ENCODE results near the gene ZBTB39.
"Not testable (repeated sequence)": the region's sequence is repeated elsewhere in the genome, so short reads cannot be mapped to it uniquely, and the experiment has no call there.

ZBTB39 gene

GRCh38 chr12:56980941-56981530, 25.3 kb downstream of the ZBTB39 start:
- DNase-seq (ENCODE audit: low read depth in 3 of 3), result no peak

GRCh38 chr12:56980268-56980667, 26.1 kb downstream of the ZBTB39 start:
- DNase-seq (ENCODE audit: low read depth in 3 of 3), result no peak

- no peak for DNase-seq (ENCODE audit: low read depth in 3 of 3)
Observed at GRCh38 chr12:56979628-56980027, 26.7 kb downstream of the ZBTB39 start.

GRCh38 chr12:56978397-56979138, 27.8 kb downstream of the ZBTB39 start:
- DNase-seq (ENCODE audit: low read depth in 3 of 3), result no peak

GRCh38 chr12:56977361-56977760, 29.0 kb downstream of the ZBTB39 start:
- not testable (repeated sequence) for DNase-seq (ENCODE audit: low read depth in 3 of 3)

GRCh38 chr12:56974224-56974623, 32.1 kb downstream of the ZBTB39 start:
- not testable (repeated sequence) for DNase-seq (ENCODE audit: low read depth in 3 of 3)

- not testable (repeated sequence) for DNase-seq (ENCODE audit: low read depth in 3 of 3)
Observed at GRCh38 chr12:56968910-56969309, 37.4 kb downstream of the ZBTB39 start.

- not testable (repeated sequence) for DNase-seq (ENCODE audit: low read depth in 3 of 3)
Observed at GRCh38 chr12:56965997-56966642, 40.2 kb downstream of the ZBTB39 start.

GRCh38 chr12:56965124-56965523, 41.2 kb downstream of the ZBTB39 start:
- DNase-seq (ENCODE audit: low read depth in 3 of 3), result not testable (repeated sequence)

GRCh38 chr12:56963557-56963956, 42.8 kb downstream of the ZBTB39 start:
- DNase-seq (ENCODE audit: low read depth in 3 of 3), result not testable (repeated sequence)

GRCh38 chr12:56962247-56962646, 44.1 kb downstream of the ZBTB39 start:
- not testable (repeated sequence) for DNase-seq (ENCODE audit: low read depth in 3 of 3)

- no peak for DNase-seq (ENCODE audit: low read depth in 3 of 3)
Observed at GRCh38 chr12:56958422-56958821, 47.9 kb downstream of the ZBTB39 start.

GRCh38 chr12:56957229-56958052, 48.9 kb downstream of the ZBTB39 start, which contains the start of gene RDH16:
TSS of gene RDH16 (minus strand) at chr12:56957608. CDS start at chr12:56957462, 146 bp downstream.
- no peak for DNase-seq (ENCODE audit: low read depth in 3 of 3)

GRCh38 chr12:56955631-56956256, 50.6 kb downstream of the ZBTB39 start:
- DNase-seq (ENCODE audit: low read depth in 3 of 3), result no peak

- DNase-seq (ENCODE audit: low read depth in 3 of 3), result no peak
Observed at GRCh38 chr12:56954958-56955355, 51.4 kb downstream of the ZBTB39 start.

GRCh38 chr12:56954057-56954957, 52.0 kb downstream of the ZBTB39 start:
- DNase-seq (ENCODE audit: low read depth in 3 of 3), result no peak

GRCh38 chr12:56953314-56953713, 53.0 kb downstream of the ZBTB39 start:
- DNase-seq (ENCODE audit: low read depth in 3 of 3), result no peak

- no peak for DNase-seq (ENCODE audit: low read depth in 3 of 3)
Observed at GRCh38 chr12:56951582-56952339, 54.6 kb downstream of the ZBTB39 start.

- DNase-seq (ENCODE audit: low read depth in 3 of 3), result no peak
Observed at GRCh38 chr12:56948881-56949280, 57.5 kb downstream of the ZBTB39 start.

All from stimulated activated CD4-positive, alpha-beta T cell treated with anti-CD3 and anti-CD28 coated beads, TNF-alpha, amount 100 ng/mL, for 24 hours (primary cell).